IPS-18c (cell line): ENCODE measurements around the gene ZMAT3.
"Not testable (repeated sequence)": the region's sequence is repeated elsewhere in the genome, so short reads cannot be mapped to it uniquely, and the experiment has no call there.

Source experiments
- H3K4me3 ChIP-seq: 2 replicates; pipeline ENCODE4 v1.7.0; 2013; ENCODE audit warnings: low read depth, mild to moderate bottlenecking, low read length, moderate library complexity; ENCODE audit not compliant: insufficient read depth
- H3K9me3 ChIP-seq: one replicate; pipeline ENCODE4 v1.6.1; 2013; ENCODE audit warnings: mild to moderate bottlenecking, low read length, moderate library complexity; ENCODE audit not compliant: control insufficient read depth, insufficient read depth

The ZMAT3 gene

GRCh38 chr3:179036226-179036625 lies 35.4 kb downstream of the ZMAT3 start:
- peaks cover 2% of the 10 kb centered on the region for H3K9me3 ChIP-seq
- no peak overlapping the region for H3K4me3 ChIP-seq

GRCh38 chr3:179035232-179035631 lies 36.4 kb downstream of the ZMAT3 start:
- H3K9me3 ChIP-seq: peaks cover 2% of the 10 kb centered on the region
- H3K4me3 ChIP-seq: no peak overlapping the region

GRCh38 chr3:179033304-179033657 lies 38.3 kb downstream of the ZMAT3 start:
- not testable (repeated sequence) for H3K4me3 ChIP-seq, H3K9me3 ChIP-seq

- H3K4me3 ChIP-seq, H3K9me3 ChIP-seq: not testable (repeated sequence)
Observed at GRCh38 chr3:179032454-179033303, 38.9 kb downstream of the ZMAT3 start.

- Histone ChIP-seq H3K4me3 (no peak overlapping the region), H3K9me3 (peaks cover 2% of the 10 kb centered on the region)
Observed at GRCh38 chr3:179029096-179029495, 42.5 kb downstream of the ZMAT3 start.

GRCh38 chr3:179028408-179028807 lies 43.2 kb downstream of the ZMAT3 start:
- Histone ChIP-seq H3K4me3 (no peak overlapping the region), H3K9me3 (peaks cover 2% of the 10 kb centered on the region)

GRCh38 chr3:179027326-179027900 lies 44.2 kb downstream of the ZMAT3 start:
- no peak overlapping the region for H3K4me3 ChIP-seq
- H3K9me3 ChIP-seq: peaks cover under 1% of the 10 kb centered on the region

- Histone ChIP-seq H3K9me3 (no peaks in the 10 kb centered on the region), H3K4me3 (no peak overlapping the region)
Observed at GRCh38 chr3:179026636-179027035, 45.0 kb downstream of the ZMAT3 start.

- Histone ChIP-seq H3K4me3 (no peak overlapping the region), H3K9me3 (no peaks in the 10 kb centered on the region)
Observed at GRCh38 chr3:179021119-179021903, 50.3 kb downstream of the ZMAT3 start.

GRCh38 chr3:179020112-179020511 lies 51.5 kb downstream of the ZMAT3 start:
- H3K4me3 ChIP-seq: no peak overlapping the region
- H3K9me3 ChIP-seq: no peaks in the 10 kb centered on the region

GRCh38 chr3:179018808-179019207 lies 52.8 kb downstream of the ZMAT3 start:
- no peak overlapping the region for H3K4me3 ChIP-seq
- no peaks in the 10 kb centered on the region for H3K9me3 ChIP-seq

- Histone ChIP-seq H3K4me3 (no peak overlapping the region), H3K9me3 (no peaks in the 10 kb centered on the region)
Observed at GRCh38 chr3:179016979-179017670, 54.5 kb downstream of the ZMAT3 start.

- no peak overlapping the region for H3K4me3 ChIP-seq
- no peaks in the 10 kb centered on the region for H3K9me3 ChIP-seq
Observed at GRCh38 chr3:179015551-179016020, 56.0 kb downstream of the ZMAT3 start.

- H3K9me3 ChIP-seq: no peaks in the 10 kb centered on the region
- H3K4me3 ChIP-seq: no peak overlapping the region
Observed at GRCh38 chr3:179005706-179006105, 65.9 kb downstream of the ZMAT3 start.

GRCh38 chr3:179005213-179005612 lies 66.4 kb downstream of the ZMAT3 start:
- Histone ChIP-seq H3K4me3 (no peak overlapping the region), H3K9me3 (no peaks in the 10 kb centered on the region)

GRCh38 chr3:179000659-179001058 lies 71.0 kb downstream of the ZMAT3 start:
- no peaks in the 10 kb centered on the region for H3K9me3 ChIP-seq
- no peak overlapping the region for H3K4me3 ChIP-seq

- Histone ChIP-seq H3K9me3 (no peaks in the 10 kb centered on the region), H3K4me3 (no peak overlapping the region)
Observed at GRCh38 chr3:179000144-179000543, 71.5 kb downstream of the ZMAT3 start.
